HG02610 (cell line): Measurements from ENCODE around the gene NPEPL1.
"Not testable (repeated sequence)": the region's sequence is repeated elsewhere in the genome, so short reads cannot be mapped to it uniquely, and the experiment has no call there.

Experiments used
- ATAC-seq: cut with Tn5 transposase; IDR thresholded peaks from one replicate; pipeline ENCODE4 v1.9.1; 2021; ENCODE audit warnings: mild to moderate bottlenecking, moderate library complexity; ENCODE audit not compliant: unreplicated experiment

NPEPL1 gene

GRCh38 chr20:58755766-58756449, 63.3 kb downstream of the NPEPL1 start:
- ATAC-seq, result no peak

GRCh38 chr20:58756450-58756775, 63.8 kb downstream of the NPEPL1 start:
- ATAC-seq, result no peak

- not testable (repeated sequence) for ATAC-seq
Observed at GRCh38 chr20:58757647-58758046, 65.0 kb downstream of the NPEPL1 start.

- no peak for ATAC-seq
Observed at GRCh38 chr20:58759947-58760346, 67.3 kb downstream of the NPEPL1 start.

GRCh38 chr20:58760856-58761255, 68.3 kb downstream of the NPEPL1 start:
- ATAC-seq, result no peak

- no peak for ATAC-seq
Observed at GRCh38 chr20:58762120-58762519, 69.5 kb downstream of the NPEPL1 start.

- no peak for ATAC-seq
Observed at GRCh38 chr20:58763076-58763475, 70.5 kb downstream of the NPEPL1 start.
